H1 (cell line): Measurements from ENCODE around the gene RRAGC. TPM values are rescaled to one million over a fixed set of nuclear protein-coding genes. Genes with fewer than 3 reads are reported as not detected.

ENCODE experiments used
- CBX8 ChIP-seq: fragments of 300-800, 300-1000 bp; sonication (generic); IDR thresholded peaks from 2 replicates; pipeline ENCODE4 v1.7.1; 2016; ENCODE audit warnings: low read depth, low read length, borderline replicate concordance
- PHF8 ChIP-seq: fragments of 200-600 bp; sonication (generic); conservative IDR thresholded peaks from 2 replicates; pipeline ENCODE4 v1.7.1; 2012; ENCODE audit warnings: low read depth, mild to moderate bottlenecking, inconsistent platforms, low read length, moderate library complexity
- POU5F1 ChIP-seq: IDR thresholded peaks from 2 replicates; pipeline ENCODE4 v1.6.1; 2011; ENCODE audit warnings: low read depth, mild to moderate bottlenecking, low read length, moderate library complexity
- RAD21 ChIP-seq, 2 experiments: IDR thresholded peaks in 1 of 2; conservative IDR thresholded peaks in 1 of 2; 2 replicates each; pipeline ENCODE4 v1.6.1; 2011; ENCODE audit warnings: low read depth in 2 of 2, low read length in 2 of 2, improper control_type of control experiment in 1 of 2, inconsistent platforms in 1 of 2, mild to moderate bottlenecking in 1 of 2, moderate library complexity in 1 of 2
- polyA plus RNA-seq, 7 experiments: library from polyadenylated mRNA; depleted of rRNA in 3 of 7; stranded (reverse) in 5 of 7; unstranded in 2 of 7; fragments of >200 nt in 5 of 7; fragments of 200-250 nt in 2 of 7; gene quantifications; 1 replicate in 5 of 7; 2 replicates in 1 of 7; 4 replicates in 1 of 7; pipeline versions ENCODE4 v1.2.1 to v1.2.3, GENCODE V29; 2011 to 2013; ENCODE audit warnings: missing spikeins in 2 of 7, mixed read lengths in 2 of 7
- total RNA-seq: library from RNA; stranded (reverse); fragmentation: NEBNext Ultra II Directional; extraction: Animal tissue kit (Norgen Biotek cat#: 25700); gene quantifications from 2 replicates; pipeline ENCODE4 v1.2.1, GENCODE V29; 2021

Gene RRAGC
- total and polyA plus RNA-seq, 2 of the 8 experiments (the other 6 are each of a cell fraction or from before 2014, with no cell fraction given): 12.0 to 16.5 TPM

GRCh38 chr1:38834937-38835827 is 24.4 kb downstream of the RRAGC start (continued):
- TF ChIP-seq RAD21 (IDR thresholded peaks at IDR 0.05 in 1 of 2, conservative IDR thresholded peaks at IDR 0.05 in 1 of 2; ENCODE audit: low read depth in 2 of 2, low read length in 2 of 2) (peak; percentile 94 to 96), PHF8 (no peak), POU5F1 (no peak), CBX8 (no peak)
